Cerebellar nuclear complex (tissue), 1 donor: Measurements from ENCODE around the gene HMCN1.

Experiments used
- DNase-seq, 2 experiments: peaks; one replicate each; lab custom pipeline; 2025; lab: John Stamatoyannopoulos, UW

The HMCN1 gene

DNA sequence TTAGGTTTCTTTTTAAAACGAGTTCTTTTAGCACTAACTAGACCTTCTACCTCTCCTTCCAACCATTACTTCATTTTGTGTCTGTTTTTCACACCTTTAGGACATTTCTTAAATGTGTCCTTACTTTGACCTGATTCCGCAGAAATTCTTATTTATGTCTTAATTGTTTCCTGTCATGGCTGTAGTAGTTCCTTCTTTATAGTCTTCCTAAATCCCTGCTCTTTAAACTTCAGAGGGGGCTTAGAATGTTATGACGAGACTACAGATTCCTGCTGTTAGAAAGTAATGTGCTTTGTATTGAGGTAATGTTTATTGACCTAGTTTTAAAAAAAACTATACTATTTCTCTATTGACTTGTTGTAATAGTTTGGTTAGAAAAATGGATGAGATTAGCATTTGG, 70.4 kb downstream of the HMCN1 start:
- DNase-seq, result no peak

DNA sequence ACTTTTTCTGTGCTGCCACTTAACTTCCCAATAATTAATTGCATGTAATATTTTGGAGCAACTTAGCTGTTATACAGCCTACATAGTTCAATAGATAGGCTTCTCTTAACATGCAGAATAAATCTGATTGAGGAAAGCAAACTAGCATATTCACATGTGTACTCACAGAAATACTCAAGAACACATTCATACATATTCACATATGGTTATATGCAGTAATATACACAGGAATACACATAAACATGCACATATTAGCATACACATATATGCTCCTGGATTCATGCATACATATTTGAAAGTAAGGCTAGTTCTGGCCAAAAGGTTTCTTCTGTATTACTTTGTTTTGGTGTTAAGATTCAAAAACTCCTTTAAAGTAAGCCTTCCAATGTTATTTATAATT, 73.1 kb downstream of the HMCN1 start:
- DNase-seq, result no peak

DNA sequence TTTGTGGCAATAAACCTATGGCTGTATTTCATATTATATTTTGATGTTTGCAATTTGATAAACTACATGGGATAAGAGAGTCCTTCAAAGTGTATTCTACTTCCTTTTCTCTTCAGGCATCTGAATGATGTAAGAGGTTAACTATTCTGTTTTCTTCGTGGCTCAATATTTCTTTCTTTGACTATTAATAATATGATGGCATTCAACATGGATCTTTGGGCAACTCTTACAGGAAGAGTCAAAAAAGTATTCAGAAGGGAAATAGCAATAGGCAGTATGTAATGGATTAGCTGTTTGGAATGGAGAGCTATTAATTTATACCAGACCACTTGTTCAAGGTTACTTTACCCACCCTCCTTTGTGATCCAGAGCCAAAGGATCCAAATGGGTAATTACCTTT, 74.4 kb downstream of the HMCN1 start:
- DNase-seq, result no peak

DNA sequence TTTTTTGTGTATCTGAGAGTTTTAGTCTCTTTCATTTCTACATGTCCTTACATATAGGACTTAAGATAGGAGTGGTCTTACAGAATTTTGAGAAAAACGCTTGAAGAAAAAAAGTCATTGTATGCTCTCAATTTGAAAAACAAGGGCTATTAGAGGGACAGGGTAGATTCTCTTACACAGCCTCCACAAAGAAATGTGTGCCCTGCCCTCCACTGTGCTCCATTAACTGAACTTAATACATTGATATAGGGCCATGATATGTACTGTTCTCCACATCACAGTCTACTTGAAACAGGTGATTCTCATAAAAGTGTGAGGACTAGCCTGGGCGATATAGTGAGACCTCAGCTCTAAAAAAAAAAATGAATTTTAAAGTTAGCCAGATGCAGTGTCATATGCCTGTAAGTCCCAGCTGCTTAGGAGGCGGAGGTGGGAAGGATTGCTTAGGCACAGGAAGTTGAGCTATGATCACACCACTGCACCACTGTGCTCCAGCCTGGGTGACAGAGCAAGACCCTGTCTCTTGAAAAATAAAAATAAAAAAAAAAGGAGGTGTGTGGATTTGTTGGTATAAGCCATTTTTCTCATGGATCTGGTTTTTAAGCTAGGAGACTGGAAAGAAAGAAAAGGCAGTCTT, 77.0 kb downstream of the HMCN1 start:
- DNase-seq, result no peak

DNA sequence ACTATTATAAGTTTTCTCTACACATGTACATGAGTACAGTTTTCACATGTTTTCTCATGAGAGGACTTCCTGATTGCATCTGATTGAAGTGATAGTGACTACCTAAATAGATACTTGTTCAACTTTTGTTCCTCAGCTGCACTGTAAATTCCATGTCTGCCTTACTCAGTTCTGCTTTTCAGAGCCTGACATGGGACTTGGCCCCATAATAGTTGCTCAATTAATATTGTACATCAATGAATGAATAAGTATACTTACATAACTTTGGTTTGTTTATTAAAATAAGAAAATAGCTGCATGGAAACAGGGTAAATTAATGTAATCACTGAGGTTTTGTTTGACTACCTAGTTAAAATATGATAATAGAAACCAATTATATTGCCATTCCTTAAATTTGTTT, 78.7 kb downstream of the HMCN1 start:
- DNase-seq, result no peak

DNA sequence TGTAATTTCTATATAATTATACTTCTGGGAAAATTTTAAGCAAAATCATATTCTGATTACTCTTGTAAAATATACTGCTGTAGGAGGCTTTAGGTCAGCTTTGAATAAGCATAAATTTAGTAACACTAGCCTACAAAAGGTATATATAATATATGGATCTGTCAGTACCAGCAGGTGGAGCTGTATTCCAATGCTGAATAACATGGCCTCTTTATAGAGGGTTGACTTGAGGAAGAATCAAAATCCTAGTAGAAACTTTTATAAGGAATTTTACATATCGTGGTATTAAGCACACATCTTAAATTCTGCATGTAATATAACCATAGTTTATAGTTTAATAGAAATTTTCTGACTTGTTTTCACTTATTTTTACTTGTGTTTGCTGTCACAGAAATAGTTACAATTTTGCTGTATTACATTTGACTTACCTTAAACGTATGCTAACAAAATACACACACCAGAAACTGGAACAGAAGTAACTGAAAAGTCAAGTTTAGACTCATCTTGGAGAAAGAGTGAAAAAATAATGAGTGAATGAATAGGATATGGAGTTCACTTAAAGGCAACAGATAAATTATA, 79.3 kb downstream of the HMCN1 start:
- no peak for DNase-seq

DNA sequence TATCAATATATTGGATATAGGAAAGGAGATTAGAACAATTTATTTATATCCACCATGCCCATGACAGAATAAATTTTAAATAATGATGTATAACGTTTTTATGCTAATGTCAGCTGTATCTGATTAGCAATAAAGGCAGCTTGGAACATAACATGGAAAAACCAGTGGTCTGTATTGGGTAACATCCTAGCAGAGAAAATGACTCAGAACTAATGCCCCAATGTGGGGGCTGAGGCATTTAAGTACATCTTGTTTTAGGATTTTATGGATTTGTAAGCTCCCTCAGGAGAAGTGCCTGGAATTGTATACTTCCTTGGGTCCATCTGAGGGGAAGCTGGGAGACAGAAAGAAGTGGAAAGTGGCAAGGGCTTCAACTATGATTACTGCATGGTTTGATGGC, 82.3 kb downstream of the HMCN1 start:
- no peak for DNase-seq

DNA sequence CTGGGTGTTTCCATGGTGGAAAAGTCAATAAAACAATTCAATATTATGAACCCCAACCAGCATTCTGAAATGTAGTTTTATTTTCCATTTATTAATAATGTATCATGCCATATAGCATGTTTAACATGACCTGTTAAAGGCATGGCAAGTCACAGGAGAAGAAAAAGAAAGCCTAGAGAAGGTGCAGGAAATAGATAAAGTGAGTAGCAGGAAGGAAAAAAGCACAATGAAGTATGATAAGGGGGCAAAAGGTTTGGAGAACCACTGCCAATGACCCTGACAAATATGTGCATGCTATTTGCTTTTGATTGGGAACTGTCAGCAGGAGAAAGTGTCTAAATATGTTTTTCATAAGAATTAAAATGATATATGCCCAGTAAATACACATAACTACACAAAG, 85.6 kb downstream of the HMCN1 start:
- no peak for DNase-seq

DNA sequence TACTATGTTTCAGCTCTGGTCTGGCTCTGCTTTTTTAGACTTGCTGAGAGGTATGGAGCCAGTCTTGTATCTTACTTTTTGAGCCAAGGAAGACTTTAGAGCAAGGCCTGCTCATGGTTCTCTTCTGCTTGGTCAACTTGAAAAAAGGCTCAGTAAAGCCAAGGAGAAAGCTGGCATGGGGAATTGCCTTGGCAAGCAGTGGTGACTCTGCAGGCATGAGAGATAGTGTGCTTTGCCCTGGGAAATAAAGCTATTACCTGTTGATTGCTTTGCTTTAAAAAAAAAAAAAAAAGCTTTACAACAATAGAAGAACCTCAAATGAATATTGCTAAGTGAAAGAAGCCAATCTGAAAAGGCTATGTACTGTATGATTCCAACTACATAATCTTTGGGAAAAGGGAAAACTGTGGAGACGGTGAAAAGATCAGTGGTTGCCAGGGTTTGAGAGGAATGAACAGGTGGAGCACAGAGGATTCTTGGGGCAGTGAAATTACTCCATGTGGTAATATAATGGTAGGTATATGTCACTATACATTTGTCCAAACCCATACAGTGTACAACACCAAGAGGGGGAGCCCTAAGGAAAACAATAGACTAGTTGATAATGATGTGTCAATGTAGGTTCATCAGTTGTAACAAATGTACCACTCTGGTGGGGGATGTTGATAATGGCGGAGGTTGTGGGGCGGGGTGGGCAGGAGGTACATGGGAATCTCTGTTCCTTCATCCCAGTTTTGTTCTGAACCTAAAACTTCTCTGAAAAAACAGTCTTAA, 87.6 kb downstream of the HMCN1 start:
- no peak for DNase-seq

DNA sequence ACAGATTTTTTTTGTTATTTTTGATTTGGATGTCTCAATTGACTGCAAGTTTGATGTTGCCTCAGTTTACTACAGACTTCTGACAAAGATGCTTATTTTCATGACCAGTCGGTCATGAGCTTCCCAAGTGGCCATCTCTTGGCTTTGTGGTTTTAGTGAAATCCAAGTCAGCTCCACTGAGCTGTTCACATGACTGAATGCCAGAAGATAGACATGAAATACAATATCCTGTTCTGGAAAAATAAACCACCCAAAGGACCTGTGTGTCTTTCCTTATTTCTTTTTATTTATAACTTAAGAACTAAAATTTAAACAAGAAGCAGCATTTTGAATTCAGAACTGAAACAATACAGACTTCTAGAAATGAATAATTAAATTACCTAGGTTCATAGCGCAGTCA, 89.3 kb downstream of the HMCN1 start:
- DNase-seq, result no peak

DNA sequence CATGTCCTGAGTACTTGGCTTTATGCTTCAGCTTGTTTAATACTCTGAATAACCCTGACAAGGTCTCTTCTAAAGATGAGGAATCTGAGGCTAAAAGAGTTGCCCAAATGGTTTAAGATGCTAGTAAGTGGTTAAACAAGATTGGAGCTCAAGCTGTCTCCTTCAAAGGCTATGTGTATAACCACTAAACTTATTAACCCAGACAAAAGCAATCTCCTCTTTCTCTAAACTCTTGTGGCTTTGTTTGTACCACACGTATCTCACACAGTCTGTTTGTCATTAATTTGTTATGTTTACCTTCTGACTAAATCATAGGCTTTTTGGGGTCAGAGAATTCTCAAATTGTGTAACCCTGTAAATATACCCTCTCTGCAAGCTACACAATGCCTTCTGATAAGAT, 89.9 kb downstream of the HMCN1 start:
- no peak for DNase-seq

DNA sequence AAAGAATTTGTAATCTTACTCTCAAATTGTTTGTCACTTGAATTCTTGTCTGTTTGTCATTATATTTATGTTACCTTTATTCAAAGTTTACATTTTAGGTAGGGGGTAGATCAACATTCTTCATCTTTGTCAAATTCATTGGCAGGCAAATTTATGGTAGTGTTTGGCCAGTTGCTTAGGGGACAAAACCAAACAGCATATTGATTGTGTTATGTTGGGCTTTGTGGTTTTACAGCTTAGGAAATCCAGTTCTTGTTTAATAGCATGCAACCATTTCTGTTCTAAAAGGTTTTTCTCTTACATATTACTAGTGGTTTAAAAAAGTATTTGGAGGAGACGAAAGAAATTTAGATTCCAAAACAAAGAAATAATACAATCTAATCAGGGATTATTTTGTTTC, 91.4 kb downstream of the HMCN1 start:
- no peak for DNase-seq

DNA sequence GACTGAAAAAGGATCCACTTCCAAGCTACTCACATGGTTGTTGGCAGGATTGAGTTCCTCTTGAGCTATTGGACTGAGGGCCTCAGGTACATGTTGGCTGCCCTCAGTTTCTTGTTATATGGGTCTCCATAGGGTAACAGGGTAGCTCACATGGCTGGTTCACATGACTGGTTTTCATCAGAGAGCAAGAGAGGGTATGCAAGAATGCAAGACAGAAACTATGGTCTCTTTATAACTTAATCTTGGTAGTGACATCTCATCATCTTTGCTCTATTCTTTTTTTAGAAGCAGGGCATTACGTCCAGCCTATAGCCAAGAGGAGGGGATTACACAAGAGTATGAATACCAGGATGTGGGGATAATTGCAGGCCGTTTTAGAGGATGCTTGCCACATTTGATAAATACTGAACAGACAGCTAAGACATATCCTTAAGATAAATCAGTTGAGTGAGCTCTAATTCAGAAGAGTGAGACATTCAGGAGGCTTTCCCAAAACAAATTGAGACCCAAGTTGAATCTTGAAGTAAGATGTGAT, 100.2 kb downstream of the HMCN1 start:
- DNase-seq, result no peak

DNA sequence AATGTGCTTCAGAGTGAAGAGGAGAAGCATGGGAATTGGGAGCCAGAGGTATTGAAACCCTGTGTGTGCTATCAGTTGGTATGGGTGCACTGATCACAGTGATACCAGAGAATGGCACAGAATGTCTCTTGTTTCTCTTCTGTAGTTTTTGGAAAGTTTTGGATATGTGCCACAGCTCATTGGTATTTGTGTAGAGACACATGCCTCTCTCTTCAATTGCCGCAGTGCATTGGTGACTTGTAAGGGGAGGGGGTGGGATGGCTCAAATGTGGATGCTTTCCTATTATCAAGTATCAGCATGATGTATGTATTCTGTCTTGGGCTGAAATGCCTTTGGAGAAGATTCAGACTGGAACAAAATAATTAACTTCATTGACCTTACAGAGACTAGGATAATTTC, 101.0 kb downstream of the HMCN1 start:
- no peak for DNase-seq

DNA sequence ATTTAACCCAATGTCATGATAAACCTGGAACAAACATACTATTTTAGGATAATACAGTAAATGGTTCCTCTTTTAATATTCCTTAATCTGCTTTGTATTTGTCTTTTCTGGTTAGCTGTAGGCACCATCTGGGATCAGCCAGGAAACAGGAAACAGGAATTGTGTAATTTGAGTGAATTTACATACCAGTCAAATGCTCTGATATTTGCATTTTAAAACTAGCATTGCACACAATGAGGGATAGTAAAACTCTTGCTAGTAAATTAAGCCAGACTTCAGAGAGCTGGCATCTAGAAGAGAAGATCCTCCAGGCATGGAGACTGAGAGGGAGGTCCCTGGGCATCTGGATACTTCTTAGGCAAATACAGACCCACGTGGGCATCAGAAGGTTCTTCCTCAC, 103.5 kb downstream of the HMCN1 start:
- no peak for DNase-seq

DNA sequence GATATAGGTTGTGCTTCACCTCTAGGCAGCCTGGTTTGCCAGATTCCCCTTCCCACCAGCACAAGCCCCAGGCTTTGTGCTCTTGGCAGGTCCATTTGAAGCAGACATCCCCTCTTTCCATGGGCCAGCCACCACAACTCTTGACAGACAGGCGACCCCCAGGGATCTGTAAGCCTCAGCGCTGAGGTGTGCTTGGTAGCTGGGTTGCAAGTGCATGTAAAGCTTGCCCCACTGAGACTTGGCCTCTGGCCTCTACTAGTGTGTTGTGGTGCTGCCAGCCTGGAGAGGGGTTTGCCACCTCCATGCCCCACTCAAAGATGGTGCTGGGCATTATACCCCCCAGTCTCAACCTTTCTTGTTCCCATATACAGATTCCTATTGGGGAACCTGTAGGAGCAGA, 103.9 kb downstream of the HMCN1 start:
- no peak for DNase-seq

DNA sequence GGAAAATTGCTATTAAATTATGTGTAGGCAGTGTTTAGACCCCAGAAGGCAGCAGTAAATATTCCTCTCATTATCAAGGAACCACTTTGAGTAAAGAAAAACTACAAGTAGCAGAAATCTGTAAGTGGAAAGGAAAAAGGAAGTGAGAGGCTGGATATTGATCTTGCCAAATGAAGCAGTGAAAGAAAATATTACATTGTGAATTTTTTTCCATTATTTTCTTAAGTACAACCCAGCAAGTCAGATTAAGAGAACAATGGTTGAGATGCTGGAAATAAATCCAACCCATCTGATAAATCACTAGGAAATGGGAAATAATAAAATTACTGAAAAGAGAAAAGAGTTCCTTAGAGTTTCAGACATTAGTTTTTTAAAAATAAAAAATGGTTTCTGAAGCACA, 106.7 kb downstream of the HMCN1 start:
- DNase-seq, result no peak

DNA sequence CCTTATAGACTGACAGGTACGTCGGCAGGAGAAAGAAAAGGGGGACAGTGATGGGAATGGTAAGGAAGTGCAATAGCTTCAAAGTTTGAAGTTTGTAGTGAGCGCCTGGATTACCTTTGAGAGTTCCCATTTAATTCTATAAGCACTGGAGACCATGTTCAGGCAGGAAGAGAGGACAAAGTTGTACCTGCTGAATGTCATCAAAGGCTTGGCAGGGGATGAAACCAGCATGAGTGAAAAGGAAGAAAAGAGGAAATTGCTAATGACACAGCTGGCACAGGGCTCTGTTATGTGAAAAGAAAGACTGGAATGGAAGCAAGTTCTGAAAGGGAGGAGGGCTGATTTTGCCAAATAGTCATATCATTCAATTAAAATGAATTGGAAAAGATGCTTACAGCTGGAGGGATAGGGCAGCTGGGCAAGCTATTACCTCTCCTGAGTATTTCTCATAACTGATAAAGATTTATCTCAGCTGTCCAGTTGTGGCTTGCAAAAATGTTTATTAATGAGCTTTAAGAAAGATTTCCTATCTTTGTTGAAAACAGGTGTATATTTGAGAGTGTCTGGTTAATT, 109.2 kb downstream of the HMCN1 start:
- no peak for DNase-seq

DNA sequence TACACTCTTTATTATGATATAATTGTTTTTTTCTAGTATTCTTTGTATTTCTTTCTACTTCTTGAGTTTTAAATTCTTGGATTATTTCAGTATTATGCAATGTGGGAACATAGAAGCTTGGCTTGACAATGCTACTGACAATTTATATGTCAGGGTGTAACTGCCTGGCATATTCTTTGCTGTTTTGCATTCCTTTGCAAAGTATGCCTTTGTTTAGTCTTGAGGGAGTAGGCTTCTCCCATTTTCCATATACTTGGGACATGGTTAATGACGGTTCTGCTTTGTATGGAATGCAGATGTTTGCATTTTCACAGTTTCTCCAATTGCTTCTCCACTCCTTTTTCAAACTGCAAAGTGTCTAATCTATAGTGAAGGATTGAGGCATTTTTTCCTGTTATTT, 109.8 kb downstream of the HMCN1 start:
- no peak for DNase-seq

DNA sequence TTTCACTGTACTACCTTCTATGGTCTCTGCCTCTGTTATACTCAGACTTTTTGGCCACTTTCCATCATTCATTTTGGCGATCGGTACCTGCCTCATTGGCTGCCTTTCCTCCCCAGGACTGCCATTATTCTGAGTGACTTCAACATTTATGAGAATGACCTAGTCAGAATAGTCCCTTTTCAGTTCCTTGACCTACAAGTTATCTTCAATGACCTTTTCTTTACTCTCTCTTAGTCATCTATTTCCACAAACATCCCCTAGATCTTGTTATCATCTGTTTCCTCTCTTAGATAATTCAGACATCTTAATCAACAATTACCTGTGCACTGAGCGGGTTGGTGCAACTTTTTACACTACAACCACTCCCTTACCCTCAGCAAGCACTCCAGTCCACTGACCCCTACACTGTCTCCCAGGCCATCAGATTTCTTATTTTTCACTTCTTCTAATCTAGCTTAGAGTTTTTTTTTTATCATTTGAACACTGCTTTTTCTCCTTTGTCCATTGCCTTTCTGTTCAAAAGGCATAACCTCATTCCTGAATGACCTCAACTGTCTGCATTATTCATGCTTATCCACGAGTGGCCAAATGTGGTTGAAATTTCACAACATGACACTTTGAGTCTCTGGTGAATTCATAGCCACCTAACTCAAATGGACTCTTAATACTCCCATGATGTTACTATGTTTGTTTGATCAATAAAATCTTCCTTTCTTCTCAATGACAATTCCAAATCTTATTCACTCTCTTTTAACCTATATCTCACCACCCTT, 112.7 kb downstream of the HMCN1 start:
- DNase-seq, result no peak

DNA sequence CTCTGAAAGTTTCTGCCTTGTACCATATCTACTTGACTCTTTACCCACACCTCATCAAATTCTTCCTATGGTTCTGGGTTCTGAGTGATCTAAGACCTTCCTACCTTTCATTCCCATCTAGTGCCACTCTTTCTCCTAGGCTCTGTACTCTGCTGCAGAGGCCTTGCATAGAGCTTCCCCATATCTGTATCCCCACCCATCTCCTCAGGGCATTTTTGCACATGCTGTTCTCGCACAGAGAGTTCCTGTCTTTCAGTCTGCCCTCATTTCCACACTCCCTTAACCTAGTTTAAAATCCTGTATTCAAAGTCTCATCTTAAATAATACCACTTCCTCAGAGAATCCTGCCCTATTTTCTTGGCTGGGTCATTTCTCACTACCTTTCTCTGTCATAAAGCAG, 114.8 kb downstream of the HMCN1 start:
- no peak for DNase-seq

DNA sequence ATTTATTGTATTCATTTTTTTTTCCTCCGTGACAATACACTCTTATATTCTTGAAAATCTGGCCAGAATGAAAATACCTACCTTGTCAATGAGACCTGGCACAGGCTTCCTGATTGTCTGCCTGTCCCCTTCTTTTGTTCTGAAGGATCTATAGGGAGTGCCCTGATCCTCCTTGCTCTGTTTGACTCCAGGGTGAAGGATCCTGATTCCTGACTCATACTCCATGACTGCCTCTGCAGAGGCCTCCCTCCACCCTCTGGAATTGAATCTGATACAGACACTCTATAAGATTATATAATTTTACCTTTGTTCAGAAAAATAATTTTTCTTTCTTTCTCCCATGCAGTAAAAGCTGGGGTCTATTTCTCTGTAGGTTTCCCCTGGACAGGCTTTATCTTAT, 116.2 kb downstream of the HMCN1 start:
- no peak for DNase-seq
